Measurements from ENCODE around the gene PCSK7. TPM values are rescaled to one million over a fixed set of nuclear protein-coding genes. Genes with fewer than 3 reads are reported as not detected.

The PCSK7 gene
- total RNA-seq, 1 donor from 2014 or later: 66.0 TPM

DNA sequence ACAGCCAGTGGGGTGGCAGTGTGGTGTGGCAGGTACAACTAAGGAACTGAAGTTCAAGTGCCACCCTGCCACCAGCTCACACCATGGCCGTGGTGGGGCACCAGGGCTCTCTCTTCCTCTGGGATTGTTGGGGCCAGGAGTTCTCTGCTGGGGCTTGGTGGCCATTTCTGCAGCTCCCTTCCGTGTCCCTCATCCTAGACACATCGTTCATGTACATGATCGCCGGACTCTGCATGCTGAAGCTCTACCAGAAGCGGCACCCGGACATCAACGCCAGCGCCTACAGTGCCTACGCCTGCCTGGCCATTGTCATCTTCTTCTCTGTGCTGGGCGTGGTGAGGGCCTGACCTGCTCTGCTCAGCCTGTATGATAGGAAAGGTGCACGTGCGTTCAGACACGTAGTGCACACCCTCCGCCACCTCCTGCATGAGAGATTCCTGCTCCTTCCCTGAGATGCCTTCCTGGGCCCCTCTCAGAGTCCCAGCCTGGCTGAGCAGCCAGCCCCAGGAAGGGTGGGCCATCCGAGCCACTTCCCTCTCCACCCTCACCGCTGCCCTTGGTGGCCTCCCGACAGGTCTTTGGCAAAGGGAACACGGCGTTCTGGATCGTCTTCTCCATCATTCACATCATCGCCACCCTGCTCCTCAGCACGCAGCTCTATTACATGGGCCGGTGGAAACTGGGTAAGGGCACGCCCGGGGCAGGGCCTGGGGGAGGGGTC lies 40.0 kb downstream of the PCSK7 start:
- Mint-ChIP-seq H3K27ac (no peak overlapping the region), H3K27me3 (ENCODE audit: low read depth) (no peaks in the 10 kb centered on the region), H3K4me3 (no peak overlapping the region), H3K36me3 (peaks cover 11% of the 10 kb centered on the region), H3K9me3 (no peaks in the 10 kb centered on the region), H3K4me1 (no peaks in the 10 kb centered on the region)
- TF ChIP-seq, protein P1, sequence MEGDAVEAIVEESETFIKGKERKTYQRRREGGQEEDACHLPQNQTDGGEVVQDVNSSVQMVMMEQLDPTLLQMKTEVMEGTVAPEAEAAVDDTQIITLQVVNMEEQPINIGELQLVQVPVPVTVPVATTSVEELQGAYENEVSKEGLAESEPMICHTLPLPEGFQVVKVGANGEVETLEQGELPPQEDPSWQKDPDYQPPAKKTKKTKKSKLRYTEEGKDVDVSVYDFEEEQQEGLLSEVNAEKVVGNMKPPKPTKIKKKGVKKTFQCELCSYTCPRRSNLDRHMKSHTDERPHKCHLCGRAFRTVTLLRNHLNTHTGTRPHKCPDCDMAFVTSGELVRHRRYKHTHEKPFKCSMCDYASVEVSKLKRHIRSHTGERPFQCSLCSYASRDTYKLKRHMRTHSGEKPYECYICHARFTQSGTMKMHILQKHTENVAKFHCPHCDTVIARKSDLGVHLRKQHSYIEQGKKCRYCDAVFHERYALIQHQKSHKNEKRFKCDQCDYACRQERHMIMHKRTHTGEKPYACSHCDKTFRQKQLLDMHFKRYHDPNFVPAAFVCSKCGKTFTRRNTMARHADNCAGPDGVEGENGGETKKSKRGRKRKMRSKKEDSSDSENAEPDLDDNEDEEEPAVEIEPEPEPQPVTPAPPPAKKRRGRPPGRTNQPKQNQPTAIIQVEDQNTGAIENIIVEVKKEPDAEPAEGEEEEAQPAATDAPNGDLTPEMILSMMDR (IDR thresholded peaks at IDR 0.05; ENCODE audit: unreplicated experiment): no peak
- peak in 1 of 2 experiments; percentile 13 for DNase-seq (ENCODE audit: low spot score in 2 of 2, unreplicated experiment in 2 of 2)

DNA sequence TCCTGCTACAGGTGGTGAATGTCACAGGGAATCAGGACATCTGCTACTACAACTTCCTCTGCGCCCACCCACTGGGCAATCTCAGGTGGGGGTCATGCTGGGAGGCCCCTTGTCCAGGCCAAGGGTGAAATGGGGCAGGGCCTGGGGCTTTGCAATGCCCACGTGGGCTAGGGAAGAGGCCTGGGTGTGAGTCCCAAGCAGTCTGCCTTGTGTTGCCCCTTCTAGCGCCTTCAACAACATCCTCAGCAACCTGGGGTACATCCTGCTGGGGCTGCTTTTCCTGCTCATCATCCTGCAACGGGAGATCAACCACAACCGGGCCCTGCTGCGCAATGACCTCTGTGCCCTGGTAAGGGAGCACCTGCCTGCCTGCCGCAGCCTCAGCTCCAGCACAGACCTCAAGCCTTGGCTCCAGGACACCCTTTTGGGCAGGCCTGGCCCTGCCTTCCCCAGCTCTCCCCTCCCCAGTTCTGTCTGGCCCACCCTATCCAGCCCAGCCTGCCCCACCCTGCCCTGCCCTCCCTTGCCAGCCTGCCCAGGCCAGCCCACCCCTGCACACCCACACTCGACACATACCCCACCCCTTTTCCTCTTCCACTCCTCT lies 41.8 kb downstream of the PCSK7 start:
- H3K4me1 Mint-ChIP-seq: no peaks in the 10 kb centered on the region

DNA sequence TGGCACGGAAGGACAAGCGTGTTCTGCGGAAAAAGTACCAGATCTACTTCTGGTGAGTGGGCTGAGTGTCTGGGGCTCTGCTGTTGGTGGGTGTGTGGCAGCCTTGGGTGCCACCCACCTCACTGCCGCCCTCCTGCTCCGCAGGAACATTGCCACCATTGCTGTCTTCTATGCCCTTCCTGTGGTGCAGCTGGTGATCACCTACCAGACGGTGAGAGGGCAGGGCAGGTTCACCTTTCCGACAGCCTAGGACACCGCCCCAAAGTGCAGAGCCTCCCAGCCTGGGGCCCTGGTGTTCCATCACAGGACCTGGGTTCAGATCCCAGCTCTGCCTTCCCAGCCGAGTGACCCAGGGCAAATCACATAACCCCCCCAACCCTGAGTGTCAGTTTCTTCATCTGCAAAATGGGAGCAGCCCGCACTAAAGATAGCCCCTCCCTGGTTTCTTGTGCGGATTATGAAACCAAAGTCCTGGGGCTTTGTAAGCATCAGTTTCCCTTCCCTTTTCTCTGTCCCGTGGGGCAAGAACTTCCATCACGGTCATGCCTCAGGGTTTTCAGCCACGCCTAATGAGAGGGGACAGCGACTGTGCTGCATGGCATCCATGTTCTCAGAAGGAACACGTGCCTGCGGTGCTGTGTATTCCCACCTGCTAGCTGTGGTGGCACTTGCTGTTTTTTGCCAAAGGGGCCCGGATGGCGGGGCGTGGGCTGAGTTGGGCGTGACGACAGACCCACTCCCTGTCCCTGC lies 42.5 kb downstream of the PCSK7 start:
- no peak overlapping the region for H3K4me3 Mint-ChIP-seq
- no peak overlapping the region for H3K27ac Mint-ChIP-seq
- H3K4me1 Mint-ChIP-seq: no peaks in the 10 kb centered on the region
- no peaks in the 10 kb centered on the region for H3K27me3 Mint-ChIP-seq (ENCODE audit: low read depth)
- TF ChIP-seq, protein P1 (IDR thresholded peaks at IDR 0.05; ENCODE audit: unreplicated experiment): no peak
- no peaks in the 10 kb centered on the region for H3K9me3 Mint-ChIP-seq
- DNase-seq (ENCODE audit: low spot score in 2 of 2, unreplicated experiment in 2 of 2): no peak
- H3K36me3 Mint-ChIP-seq: peaks cover 11% of the 10 kb centered on the region

More for the DNA sequence above, 41.8 kb downstream of the PCSK7 start:
- Mint-ChIP-seq H3K27ac (no peak overlapping the region), H3K27me3 (ENCODE audit: low read depth) (no peaks in the 10 kb centered on the region), H3K4me3 (no peak overlapping the region), H3K9me3 (no peaks in the 10 kb centered on the region), H3K36me3 (peaks cover 11% of the 10 kb centered on the region)
- no peak for DNase-seq (ENCODE audit: low spot score in 2 of 2, unreplicated experiment in 2 of 2)
- TF ChIP-seq, protein P1 (IDR thresholded peaks at IDR 0.05; ENCODE audit: unreplicated experiment): no peak

DNA sequence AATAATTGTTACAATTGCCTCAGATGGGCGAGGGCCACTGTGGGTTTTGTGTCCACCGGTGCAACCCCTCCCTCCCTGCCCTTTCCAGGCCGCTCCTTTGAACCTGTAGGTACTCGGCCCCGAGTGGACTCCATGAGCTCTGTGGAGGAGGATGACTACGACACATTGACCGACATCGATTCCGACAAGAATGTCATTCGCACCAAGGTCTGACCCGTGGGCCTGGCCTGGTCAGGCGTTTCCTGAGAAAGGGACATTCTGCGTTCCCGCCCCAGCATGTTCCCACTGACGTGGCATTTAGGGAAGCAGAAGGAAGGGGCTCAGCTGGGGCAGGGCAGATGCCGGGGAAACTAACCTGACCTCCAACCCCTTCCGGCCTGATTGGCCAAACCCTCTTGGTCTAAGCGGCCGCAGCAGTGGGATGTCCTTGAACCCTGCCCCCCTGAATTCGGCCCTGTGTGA lies 43.2 kb downstream of the PCSK7 start:
- TF ChIP-seq, protein P1 (IDR thresholded peaks at IDR 0.05; ENCODE audit: unreplicated experiment): no peak
- Mint-ChIP-seq H3K27me3 (ENCODE audit: low read depth) (no peaks in the 10 kb centered on the region), H3K36me3 (peaks cover 11% of the 10 kb centered on the region), H3K9me3 (no peaks in the 10 kb centered on the region), H3K4me1 (peaks cover 6% of the 10 kb centered on the region), H3K27ac (no peak overlapping the region), H3K4me3 (no peak overlapping the region)
- DNase-seq (ENCODE audit: low spot score in 2 of 2, unreplicated experiment in 2 of 2): no peak

DNA sequence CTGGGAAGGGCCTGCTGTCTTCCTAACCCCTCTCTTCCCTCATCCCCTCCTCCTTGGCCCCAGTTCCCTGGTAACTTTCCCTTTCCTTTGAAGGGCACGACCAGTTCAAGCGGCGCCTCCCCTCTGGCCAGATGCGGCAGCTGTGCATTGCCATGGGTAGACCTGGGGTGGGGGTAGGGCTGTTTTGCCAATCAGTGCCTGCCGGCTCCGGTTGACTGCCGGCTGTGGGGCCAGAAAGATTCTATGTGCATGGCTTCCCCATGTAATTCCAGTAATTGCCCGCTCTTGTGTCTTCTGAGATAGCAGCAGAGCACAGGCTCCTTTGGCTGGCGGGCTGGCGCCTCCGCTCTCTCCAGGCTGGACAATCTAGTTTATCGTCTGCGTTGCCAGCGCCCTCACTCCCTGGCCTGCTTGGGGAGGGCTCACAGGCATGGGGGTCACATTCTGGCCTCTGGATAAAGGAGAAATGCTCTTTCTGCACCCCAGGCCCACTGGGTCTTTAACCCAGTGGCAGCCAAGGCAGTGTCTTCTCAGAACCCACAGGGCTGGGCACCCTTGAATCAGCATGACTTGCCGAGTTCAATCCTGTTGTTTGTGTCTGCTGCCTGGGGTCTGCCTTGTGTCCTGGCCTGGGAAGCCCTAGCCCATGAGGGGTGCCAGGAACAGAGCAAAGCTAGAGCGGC lies 43.9 kb downstream of the PCSK7 start:
- H3K27me3 Mint-ChIP-seq (ENCODE audit: low read depth): no peaks in the 10 kb centered on the region
- no peak overlapping the region for H3K4me3 Mint-ChIP-seq
- TF ChIP-seq, protein P1 (IDR thresholded peaks at IDR 0.05; ENCODE audit: unreplicated experiment): no peak
- peak in 1 of 2 experiments; percentile 18 for DNase-seq (ENCODE audit: low spot score in 2 of 2, unreplicated experiment in 2 of 2)
- H3K27ac Mint-ChIP-seq: no peak overlapping the region
- no peaks in the 10 kb centered on the region for H3K9me3 Mint-ChIP-seq
- peaks cover 7% of the 10 kb centered on the region for H3K4me1 Mint-ChIP-seq
- peaks cover 9% of the 10 kb centered on the region for H3K36me3 Mint-ChIP-seq
